ENCODE measurements around the gene CNN1. TPM values are rescaled to one million over a fixed set of nuclear protein-coding genes. Genes with fewer than 3 reads are reported as not detected.
A peak's percentile ranks its signal among the peaks of the same experiment; 100 is the strongest.

The CNN1 gene
- total and polyA plus RNA-seq, 2 of the 13 experiments (the other 11 are each of a cell fraction or from before 2014, with no cell fraction given) = 0.70 to 1.1 TPM

DNA sequence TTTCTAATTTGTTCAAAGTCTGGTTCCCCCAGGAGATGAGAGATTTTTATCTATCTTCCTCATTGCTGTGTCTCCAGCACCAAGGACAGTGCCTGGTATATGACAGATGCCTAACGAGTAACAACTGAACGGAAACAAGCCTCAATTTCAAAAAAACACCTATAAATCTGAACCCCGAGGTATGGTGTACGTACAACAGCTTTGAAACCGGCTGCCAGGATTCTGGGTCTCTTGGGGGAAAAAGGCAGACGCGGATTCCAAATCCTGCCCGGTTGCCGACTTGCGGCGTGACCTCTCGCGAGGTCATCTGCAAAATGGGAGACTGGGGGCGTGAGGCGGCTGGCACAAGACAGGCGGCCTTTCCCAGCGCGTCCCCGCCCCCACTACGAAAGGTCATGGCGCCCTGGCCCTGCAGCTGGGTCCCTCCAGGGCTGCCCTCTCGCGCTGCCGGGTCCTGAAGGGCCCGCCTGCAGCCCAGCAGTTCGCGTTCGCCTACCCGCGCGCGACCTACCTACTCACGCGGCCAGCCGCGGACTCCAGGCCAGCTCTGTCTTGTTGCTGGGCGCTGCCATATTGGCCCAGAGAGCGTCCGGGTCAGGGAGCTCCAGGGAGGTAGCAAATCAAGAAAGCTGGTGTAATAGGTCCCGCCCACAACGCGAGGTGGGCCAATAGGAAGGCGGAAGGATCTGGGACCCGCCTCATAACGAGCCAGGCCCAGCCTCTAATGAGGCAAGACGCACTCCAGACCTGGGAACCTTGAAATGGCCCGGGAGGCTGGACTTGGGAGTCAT, 9.9 kb upstream of the CNN1 start, which contains the start of gene ECSIT (continued):
- TF ChIP-seq TFDP2 (CRISPR knock-in tag; IDR thresholded peaks at IDR 0.05) (peak; percentile 63; the same call in 1 of the 2 replicates), SP5 (CRISPR knock-in tag; IDR thresholded peaks at IDR 0.05; ENCODE audit: borderline replicate concordance, low read depth) (0 out of 2 replicates have a peak, but pooled peaks have one; percentile 43), ZNF329 (CRISPR knock-in tag; IDR thresholded peaks at IDR 0.05; ENCODE audit: low read depth) (peak; percentile 46; the same call in 1 of the 2 replicates), SATB2 (CRISPR knock-in tag; IDR thresholded peaks at IDR 0.05) (0 out of 2 replicates have a peak, but pooled peaks have one; percentile 69), RNF2 (conservative IDR thresholded peaks at IDR 0.05; ENCODE audit: low read depth) (peak; percentile 72; the same call in 1 of the 2 replicates), NONO (IDR thresholded peaks at IDR 0.05) (no peak), NONO (CRISPR knock-in tag; conservative IDR thresholded peaks at IDR 0.05) (peak; percentile 86), ZNF589 (CRISPR knock-in tag; conservative IDR thresholded peaks at IDR 0.05) (peak; percentile 54; the same call in 1 of the 2 replicates), ZNF558 (CRISPR knock-in tag; IDR thresholded peaks at IDR 0.05; ENCODE audit: borderline replicate concordance) (peak; percentile 69; the same call in 1 of the 2 replicates), ZMAT3 (CRISPR knock-in tag; conservative IDR thresholded peaks at IDR 0.05) (peak; percentile 87), ZNF160 (CRISPR knock-in tag; IDR thresholded peaks at IDR 0.05) (no peak), KLF6 (CRISPR knock-in tag; IDR thresholded peaks at IDR 0.05) (0 out of 2 replicates have a peak, but pooled peaks have one; percentile 27), ZMYM3 (CRISPR knock-in tag; IDR thresholded peaks at IDR 0.05) (peak; percentile 37; the same call in 1 of the 2 replicates), ZNF274 (CRISPR knock-in tag; IDR thresholded peaks at IDR 0.05) (peak; percentile 87), POGZ (CRISPR knock-in tag; IDR thresholded peaks at IDR 0.05) (peak; percentile 81), ZNF550 (CRISPR knock-in tag; IDR thresholded peaks at IDR 0.05; ENCODE audit: borderline replicate concordance) (no peak), ZBTB3 (CRISPR knock-in tag; IDR thresholded peaks at IDR 0.05; ENCODE audit: borderline replicate concordance, low read depth) (no peak), GLMP (CRISPR knock-in tag; IDR thresholded peaks at IDR 0.05; ENCODE audit: borderline replicate concordance) (no peak), ETV6 (CRISPR knock-in tag; conservative IDR thresholded peaks at IDR 0.05) (no peak; the same call in 1 of the 2 replicates), ZNF446 (CRISPR knock-in tag; IDR thresholded peaks at IDR 0.05) (no peak), HDAC2 (CRISPR knock-in tag; IDR thresholded peaks at IDR 0.05) (peak; percentile 79; the same call in 1 of the 2 replicates)
- TF ChIP-seq, protein P1, sequence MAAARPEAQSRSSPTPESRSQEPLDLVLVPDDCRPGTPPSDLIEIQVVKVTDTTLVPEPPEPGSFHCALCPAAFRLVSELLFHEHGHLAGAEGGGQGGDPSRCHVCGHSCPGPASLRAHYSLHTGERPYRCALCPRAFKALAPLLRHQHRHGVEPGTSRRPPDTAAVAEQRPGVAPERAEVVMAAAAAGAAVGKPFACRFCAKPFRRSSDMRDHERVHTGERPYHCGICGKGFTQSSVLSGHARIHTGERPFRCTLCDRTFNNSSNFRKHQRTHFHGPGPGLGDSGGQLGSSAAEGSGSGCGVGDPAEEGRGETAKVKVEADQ (CRISPR knock-in tag; IDR thresholded peaks at IDR 0.05; ENCODE audit: borderline replicate concordance) = peak; percentile 24; the same call in 1 of the 2 replicates
- TF ChIP-seq, protein P2, sequence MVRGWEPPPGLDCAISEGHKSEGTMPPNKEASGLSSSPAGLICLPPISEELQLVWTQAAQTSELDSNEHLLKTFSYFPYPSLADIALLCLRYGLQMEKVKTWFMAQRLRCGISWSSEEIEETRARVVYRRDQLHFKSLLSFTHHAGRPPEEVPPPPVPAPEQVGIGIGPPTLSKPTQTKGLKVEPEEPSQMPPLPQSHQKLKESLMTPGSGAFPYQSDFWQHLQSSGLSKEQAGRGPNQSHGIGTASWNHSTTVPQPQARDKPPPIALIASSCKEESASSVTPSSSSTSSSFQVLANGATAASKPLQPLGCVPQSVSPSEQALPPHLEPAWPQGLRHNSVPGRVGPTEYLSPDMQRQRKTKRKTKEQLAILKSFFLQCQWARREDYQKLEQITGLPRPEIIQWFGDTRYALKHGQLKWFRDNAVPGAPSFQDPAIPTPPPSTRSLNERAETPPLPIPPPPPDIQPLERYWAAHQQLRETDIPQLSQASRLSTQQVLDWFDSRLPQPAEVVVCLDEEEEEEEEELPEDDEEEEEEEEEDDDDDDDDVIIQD (CRISPR knock-in tag; IDR thresholded peaks at IDR 0.05; ENCODE audit: low read depth) = no peak; the same call in 1 of the 2 replicates
- TF ChIP-seq, protein P3, sequence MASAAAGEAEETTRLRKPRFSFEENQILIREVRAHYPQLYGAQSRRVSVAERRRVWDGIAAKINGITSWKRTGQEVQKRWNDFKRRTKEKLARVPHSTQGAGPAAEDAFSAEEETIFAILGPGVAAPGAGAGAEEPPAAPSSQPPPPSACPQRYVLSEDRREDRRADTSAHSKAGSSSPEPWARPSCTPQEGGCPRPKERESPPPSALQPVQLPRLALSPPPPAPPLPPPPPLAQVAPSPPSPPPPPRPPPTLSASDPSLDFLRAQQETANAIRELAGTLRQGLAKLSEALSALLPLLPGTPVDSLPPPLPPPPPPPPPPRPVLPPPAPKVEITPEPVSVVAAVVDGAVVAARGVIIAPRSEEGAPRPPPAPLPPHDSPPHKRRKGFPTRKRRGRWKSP (CRISPR knock-in tag; IDR thresholded peaks at IDR 0.05) = 0 out of 2 replicates have a peak, but pooled peaks have one; percentile 30

Measured in HepG2 (cell line).